Measurements from ENCODE around the gene EMX1.
A peak's percentile ranks its signal among the peaks of the same experiment; 100 is the strongest.

The EMX1 gene

DNA sequence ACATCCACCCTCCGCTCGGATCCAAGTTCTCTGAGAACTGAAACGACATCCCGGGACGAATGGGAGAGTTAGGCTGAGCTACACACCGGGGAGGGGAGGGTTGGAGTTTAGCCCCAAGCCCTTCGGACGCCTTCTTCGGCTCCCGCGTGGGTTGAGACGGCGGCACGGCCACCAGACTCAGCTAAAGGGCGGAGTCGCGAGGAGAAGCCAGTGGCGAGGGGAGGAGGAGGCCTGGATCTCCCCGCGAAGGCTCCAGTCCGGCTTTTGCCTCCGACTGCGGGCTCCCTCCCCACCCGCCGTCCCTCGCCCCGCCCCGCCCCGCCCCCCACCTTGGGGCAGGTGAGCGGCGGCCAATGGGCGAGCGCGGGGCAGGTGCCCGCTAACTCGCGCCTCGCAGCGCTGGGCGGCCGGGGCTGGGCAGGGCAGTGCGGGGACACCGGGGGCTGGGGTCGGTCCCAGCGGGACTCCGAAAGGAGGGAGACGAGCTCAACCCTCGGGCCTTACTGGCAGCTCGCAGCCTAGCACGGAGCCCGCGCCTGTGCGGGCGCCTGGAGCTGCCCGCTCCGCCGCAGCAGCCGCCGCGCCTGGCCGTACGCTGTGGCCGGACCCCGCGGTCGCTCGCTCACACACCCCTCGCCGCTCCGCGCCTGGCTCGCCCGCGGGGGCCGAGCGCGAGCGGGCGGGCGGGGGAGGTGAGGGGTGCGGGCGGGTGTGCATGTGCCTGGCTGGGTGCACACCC is at the start of gene EMX1:
TSS of gene EMX1 (plus strand) at position 382 of the 739 bp plus-strand sequence. CDS start at position 716, 334 bp downstream.
- no peak for FAIRE-seq

DNA sequence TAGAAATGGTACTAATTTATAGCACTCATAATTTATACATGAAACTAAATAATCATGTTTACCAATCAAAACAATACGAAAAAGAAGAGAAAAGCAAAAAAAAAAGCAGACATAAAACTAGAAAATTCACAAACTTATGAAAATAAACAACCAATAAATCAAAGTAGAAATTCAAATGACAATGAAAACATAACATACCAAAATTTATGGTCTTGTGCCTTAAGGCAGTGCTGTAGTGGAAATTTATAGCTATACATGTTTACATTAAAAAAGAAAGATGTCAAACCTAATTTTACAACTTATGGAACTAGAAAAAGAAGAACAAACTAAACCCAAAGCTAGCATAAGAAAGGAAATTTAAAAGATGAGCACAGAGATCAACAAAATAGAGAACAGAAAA is 46.3 kb upstream of the EMX1 start:
- peak; percentile 57 for FAIRE-seq

DNA sequence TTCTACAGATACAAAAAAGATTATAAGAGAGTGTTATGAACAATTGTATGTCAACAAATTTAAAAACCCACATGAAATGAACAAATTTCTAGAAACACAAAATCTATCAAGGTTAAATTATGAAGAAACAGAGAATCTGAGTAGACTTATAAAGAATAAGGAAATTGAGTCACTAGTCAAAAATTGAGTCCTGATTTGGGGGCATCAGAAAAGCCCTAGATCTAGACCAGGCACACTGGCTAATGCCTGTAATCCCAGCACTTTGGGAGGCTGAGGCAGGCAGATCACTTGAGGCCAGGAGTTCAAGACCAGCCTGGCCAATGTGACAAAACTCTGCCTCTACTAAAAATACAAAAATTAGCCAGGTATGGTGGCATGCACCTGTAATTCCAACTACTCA is 45.4 kb upstream of the EMX1 start:
- no peak for FAIRE-seq

DNA sequence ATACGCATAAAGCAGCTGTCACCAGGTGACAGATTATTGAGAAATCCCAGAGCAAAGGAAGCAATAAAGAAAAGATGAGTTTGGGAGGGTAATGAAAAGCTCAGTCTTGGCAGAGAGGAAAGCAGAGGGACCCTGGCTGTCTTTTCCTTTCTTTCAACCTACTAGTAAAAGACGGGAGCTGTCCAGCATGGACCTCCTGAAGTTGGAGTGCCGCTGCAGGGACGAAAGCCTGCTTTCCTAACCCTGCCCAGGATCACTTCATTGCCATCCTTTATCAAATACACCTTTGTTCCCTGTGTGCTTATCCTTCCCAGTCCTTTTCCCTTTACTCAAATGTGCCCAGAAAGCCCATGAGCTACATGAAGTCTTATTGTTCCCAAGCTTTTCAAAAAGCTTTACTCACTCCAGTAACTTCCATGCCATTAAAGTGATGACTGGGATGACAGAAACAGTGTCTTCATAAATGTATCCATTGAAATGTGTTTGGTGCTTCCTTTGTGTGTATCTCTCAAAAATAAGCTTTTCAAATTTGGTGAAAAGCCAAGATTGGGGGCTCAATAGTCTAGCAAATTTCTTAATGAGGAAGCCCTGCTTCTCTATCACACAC is 33.9 kb upstream of the EMX1 start:
- FAIRE-seq, result no peak

DNA sequence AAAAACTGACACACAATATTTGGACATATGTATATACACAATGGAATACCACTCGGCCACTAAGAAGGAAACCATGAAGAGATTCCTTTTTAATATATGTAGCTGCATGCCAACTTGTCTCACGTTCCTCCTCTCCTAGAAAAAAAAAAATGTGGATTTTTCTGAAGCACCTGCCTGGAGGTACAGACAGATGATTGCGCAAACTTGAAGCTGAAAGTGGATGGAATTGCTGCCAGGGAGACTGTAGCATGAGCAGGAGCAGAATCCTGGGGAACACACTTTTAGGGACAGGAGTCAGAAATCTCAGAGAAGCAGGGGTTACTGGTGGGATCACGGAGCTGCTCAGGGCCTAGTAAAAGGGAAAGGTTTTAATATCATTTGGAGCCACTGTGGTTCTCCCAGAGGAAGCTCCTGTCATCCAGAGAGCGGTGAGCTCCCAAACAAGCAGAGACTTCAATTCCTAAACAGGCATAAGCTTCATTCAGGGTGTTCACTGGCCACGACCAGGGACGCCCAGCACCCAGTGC is 30.8 kb upstream of the EMX1 start:
- no peak for FAIRE-seq

DNA sequence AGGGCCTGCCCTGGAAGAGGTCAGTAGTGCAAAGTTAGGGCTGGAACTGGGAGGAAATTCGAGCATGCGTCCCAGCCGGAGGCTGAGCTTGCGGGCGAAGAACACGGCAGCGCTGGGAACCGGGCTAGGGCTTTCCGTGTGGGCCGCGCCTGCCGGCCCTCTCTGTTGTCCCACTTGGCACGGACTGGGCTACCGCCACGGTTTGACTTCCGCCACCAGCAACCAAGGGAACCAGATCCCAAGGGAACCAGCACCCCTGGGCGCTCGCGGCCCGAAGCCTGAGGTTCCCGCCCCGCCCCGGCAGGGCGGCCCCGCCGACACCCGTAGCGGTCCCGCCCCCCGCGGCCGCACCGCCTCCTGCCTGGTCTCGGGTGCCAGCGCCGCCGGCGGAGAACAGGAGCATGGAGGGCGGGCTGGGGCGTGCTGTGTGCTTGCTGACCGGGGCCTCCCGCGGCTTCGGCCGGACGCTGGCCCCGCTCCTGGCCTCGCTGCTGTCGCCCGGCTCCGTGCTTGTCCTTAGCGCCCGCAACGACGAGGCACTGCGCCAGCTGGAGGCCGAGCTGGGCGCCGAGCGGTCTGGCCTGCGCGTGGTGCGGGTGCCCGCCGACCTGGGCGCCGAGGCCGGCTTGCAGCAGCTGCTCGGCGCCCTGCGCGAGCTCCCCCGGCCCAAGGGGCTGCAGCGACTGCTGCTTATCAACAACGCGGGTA is 30.1 kb upstream of the EMX1 start, which contains the start of gene SPR:
TSS of gene SPR (plus strand) at position 377 of the 708 bp plus-strand sequence. CDS start at position 402, 25 bp downstream.
- FAIRE-seq, result no peak

DNA sequence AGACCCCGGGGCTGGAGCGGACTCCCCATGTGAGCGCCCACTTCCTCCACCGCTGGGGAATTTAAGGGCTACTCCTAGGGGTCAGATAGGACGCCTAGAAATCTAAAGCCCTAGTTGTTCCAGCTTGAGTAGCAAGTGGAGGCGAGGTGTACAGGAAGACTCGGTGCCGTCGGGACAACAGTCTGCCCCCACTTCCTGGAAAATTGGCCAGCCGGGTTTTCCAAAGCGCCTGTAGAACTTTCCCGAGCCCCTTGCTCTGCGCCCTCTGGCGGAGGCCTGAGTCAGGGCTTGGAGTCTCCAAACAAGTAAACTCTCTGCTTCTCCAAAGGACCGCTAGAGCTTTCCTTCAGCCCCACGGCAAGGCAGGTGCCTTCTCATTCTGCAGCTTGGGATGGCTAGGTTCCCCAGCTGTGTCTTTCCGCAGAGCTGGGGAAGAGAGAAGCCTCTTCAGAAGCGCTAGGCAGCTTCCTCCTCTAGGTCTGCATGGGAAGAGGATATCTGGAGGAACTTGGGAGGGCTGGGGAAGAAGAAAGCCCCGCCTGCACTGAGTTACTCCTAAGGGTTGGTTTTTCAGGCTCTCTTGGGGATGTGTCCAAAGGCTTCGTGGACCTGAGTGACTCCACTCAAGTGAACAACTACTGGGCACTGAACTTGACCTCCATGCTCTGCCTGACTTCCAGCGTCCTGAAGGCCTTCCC is 29.4 kb upstream of the EMX1 start:
- FAIRE-seq, result no peak

DNA sequence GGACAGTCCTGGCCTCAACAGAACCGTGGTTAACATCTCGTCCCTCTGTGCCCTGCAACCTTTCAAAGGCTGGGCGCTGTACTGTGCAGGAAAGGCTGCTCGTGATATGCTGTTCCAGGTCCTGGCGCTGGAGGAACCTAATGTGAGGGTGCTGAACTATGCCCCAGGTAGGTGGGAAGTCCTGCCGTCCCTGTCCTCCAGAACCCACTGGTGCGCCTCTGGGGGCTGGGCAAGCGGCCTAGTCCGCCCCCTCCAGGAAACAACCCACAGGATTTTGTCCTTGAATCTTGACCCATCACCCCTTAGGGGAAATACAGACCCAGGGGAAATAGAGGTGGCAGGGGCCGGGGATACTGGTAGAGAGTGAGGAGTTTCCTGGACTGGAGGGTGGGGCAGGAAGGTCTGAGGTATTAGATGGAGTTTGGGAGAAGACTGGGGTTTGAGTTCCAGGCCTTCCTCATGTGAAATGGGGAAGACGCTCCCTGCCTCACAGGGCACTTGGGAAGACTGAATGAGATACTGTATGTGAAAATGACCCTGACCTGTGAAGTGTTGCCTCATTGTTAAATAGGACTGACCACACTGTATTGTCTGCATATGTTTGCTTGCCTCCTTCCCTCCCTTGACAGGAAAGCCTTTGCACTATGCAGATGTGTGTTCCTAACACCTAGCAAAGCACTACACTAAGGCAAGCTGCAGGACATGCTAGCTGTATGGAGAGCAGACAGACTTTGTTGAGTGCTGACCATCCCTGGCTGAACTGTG is 28.7 kb upstream of the EMX1 start:
- FAIRE-seq, result no peak

DNA sequence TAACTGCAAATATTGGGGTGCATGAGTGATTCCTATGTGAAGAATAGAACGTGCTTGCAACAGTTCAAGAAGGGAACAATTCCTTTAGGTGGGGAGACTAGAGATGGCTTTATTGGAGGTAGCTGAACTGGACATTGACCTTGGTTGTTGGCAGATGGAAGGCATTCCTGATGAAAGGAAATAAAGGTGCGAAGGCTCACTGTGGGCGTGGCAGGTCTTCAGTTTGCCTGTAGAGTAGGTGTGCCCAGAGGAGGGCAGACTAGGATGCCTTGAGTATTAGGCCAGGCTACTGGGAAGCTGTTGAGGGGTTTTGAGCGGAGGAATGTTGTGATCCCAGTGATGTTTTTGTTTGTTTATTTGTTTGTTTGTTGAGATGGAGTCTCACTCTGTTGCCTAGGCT is 27.3 kb upstream of the EMX1 start:
- FAIRE-seq, result no peak

DNA sequence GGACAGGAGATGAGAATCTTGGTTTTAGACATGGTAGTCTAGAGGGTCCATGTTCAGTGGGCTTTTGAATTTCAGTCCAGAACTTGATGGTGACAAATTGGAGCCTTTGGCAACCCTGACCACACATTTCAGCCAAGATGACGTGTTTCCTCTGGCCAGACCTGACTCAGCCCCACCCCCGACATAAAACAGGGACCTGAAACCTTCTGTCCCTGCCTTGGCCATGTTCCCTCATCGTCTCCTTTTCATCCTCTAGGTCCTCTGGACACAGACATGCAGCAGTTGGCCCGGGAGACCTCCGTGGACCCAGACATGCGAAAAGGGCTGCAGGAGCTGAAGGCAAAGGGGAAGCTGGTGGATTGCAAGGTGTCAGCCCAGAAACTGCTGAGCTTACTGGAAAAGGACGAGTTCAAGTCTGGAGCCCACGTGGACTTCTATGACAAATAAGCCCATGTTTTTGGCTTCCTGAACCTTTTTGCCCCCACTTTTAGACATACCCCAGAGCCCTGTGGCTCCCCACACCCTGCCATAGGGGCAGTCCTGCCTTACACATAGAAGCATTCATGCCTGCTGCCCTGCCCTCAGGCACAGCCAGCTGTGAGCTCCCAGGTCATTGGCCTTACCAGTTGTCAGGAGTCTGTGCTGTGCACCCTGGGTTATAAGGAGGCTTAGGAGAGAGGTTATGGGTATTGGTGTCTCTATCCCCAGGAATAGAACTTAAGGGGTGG is 26.1 kb upstream of the EMX1 start:
- no peak for FAIRE-seq

DNA sequence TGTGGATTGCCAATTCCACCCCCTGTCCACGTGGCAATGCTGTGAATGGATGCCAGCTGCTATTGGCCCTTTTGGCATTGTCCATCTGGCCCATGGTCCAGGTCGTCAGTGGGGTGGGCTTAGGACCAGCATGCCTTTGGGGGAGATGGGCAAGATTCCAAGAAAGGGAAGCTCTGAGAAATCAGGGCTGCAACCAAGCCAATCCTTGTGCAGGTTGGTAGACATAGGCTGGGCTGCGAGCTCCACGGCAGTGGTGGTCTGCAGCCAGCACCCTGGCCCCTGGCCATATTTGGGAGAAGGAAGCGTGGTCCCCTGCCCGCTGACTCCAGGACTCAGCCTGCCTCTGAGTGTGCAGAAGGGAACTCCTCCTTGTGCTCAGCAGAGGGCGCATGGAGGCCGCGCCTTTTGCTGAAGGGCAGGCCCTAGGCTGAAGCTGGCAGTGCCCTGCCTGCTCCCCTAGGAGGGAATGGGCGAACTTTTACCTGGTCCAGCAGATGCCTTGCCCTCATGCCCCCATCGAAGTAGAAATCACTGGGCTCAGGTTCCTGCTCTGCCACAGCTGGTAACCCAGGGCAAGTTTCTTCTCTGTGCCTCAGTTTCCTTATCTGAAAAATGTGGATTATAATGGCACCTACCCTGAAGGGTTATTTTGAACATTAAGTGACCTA is 24.7 kb upstream of the EMX1 start:
- FAIRE-seq, result no peak

DNA sequence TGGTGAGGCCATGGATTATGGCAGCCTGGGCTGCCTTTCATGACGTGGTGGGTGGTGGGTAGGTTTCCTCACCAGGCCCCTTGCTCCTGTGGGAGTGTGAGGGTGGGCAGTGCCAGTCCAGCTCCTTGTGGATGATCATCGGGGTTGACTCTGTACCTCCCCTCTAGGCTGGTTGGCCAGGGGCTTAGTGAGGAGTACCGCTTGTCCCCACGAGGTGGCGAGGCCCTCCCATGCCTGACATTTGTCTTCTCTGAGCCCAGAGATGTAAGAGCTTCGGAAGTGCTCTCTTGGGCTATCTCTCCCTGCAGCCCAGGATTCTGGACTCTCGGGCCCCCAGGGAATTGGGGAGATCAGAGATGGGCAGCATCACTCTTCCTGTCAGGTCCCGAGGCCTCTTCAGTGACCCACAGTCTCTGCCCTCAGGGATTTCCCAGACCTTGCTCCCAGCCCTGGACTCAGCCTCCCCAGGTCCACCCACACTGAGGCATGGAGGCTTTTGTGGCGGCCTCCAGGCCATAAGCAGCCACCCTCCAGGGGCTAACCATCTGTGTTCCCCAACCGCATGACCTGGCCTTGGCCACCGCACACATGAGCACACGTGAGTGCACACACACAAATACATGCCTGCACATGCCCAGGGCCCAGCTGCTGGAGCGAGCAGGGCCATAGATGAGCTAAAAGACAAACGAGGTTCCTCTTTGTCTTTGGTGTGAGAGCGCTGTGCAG is 23.6 kb upstream of the EMX1 start:
- FAIRE-seq, result no peak

DNA sequence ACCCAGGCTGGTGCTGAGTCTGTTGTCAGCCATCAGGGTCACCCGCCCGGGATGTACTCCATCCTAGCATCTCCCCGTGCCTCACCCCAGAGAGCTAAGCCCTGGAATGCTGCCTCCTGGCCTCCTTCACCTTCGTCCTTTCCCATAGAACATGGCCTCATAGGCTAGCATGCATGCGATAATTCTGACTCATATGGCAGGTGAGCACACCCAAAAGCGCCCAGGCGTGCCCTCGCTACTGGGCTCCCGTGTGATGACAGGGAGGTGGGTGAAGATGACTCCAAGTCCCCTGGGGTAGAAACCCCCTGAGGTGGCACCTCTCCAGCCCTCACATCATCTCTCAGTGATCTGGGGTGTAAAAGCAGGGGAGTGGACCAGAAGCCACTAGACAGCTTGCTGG is 22.8 kb upstream of the EMX1 start:
- FAIRE-seq, result no peak

DNA sequence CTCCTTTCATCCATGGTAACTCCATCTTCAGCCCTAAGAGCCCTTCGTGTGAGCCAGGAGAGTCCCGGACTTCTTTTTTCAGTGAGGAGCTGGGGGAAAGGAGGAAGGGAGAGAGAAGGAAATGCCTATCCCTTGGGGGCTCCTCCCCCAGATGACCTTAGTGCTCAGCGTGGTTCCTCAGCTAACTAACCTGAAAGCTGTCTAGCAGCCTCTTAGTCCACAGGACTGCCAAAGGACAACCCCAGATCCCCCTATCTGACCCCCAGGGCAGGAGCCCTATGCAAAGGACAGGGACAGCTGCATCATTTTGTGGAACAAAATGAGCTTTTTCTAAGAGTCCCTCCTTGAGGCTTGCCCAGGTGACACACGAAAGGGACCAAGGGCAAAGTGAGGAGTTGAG is 22.2 kb upstream of the EMX1 start:
- FAIRE-seq, result no peak

DNA sequence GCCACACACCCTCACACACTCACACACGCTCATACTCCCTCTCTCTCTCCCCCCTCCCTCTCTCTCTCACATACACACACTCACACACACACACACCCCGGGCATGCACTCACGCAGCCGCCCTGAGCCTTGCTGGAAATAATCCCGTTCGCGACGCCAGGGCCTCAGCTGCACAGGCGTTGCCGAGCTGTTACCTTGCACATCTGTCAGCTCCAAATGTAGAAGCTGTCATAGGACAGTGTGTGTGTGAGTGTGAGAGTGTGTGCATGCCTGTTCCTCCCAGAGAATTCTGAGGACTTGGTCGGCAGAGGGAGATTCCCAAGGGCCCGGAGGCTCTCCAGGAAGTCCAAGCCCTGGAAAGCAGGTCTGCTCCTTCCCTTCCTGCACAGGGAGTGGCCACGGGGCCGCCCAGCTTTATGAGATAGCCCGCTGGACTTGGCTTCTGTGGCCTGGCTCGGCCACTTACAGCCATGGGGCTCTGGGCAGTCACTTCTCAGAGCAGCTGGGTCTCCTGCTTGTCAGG is 21.5 kb upstream of the EMX1 start:
- FAIRE-seq, result no peak

DNA sequence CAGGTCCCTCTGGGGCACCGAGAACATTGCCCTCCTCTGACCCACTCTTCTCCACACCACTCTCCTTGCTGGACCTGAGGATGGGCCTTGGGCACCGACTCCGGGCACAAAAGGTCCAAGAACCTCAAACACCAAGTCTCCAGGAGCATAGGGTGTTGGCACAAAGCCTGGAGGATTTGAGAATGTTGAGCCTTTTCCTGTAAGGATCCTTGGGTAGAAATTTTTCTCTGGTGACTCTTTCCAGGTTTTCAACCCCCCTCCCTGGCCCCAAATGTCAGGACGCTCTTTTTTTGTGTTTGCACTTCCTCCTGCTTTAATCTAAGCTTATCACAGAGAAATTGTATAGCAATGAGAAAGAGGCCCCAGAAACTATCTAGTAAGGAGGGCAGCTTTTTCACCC is 20.9 kb upstream of the EMX1 start:
- FAIRE-seq, result no peak

DNA sequence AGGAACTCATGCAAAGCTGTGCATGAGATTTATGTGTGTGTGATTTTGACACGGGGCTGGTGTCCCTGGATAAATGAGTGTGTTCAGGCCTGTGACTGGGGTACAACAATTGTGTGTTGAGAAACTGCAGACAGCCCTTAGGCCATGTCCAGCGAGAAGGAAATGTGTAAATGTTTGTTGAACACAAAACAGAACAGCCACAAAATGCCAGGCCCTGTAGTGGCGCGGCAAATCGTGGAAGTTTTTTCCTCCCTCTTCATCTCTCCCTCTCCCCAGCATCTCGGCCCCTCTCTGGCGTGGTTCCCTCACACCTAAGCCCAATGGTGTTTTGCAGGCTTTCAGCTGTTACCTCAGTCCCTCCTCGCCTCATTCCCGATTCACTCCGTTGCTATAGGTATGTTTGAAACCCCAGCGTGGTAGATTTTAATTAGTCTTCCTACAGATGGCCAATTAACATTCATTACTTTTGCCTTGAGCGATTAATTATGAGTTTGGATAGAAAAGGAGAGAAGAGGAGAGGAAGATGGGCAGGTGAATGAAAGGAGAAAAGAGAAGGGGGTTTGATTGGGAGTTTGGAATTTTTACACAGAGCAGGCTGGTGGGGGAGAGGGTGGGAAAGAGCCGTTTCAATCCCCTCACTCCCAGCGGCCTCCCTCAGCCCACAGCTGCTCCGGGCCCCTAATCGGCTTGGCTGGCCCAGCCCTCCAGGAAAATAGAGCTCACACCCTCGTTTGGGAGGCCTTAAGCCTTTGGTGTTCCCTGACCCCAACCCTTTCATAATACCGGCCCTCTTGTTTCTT is 19.3 kb upstream of the EMX1 start:
- no peak for FAIRE-seq

DNA sequence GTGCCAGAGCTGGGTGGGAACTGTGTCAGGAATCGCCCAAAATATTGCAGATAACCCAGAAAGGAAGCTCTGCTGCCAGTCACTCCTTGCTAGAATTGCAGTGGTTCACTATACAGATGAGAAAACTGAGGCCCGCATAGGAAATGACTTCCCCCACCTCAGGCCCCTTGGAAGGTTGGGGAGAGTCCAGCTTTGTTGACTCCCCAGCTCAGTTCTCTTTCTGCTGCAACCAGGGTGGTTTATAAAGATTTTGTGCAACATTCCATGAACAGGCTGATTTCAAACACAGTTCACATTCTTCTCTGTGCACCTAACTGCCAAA is 18.8 kb upstream of the EMX1 start:
- FAIRE-seq, result no peak

DNA sequence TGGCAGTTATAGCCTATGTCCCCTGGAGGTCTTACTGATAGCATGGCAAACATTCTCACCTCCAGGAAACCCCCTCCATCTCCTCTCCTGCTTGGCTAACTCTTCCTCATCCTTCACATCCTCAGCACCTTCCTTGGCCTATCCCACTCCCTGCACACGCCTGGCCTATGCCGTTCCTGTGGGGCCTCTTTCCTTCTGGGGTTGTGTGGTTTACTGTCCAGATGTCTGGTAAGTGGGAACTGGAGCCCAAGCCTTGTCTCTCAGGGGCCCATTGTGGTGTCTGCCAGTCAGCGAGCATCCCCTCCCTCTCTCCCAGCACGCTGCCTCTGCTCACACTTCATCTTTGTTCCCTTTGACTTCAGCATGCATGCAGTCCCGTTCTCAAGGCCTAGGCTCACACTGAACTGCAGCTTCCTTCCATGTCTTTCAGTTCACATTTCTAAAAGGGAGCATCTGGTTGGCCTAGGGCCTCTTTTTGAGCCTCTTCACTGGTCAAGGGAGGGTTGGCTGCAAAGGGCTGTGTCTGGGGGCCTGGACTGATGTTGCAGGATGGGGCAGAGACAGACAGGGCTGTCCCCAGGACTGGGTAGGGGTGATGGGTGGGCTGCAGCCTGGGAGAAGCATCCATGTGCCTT is 17.0 kb upstream of the EMX1 start:
- FAIRE-seq, result no peak

All from TTC549 (cell line).